Endothelial cell of umbilical vein (primary cell): Measurements from ENCODE around the gene MARS2. TPM values are rescaled to one million over a fixed set of nuclear protein-coding genes. Genes with fewer than 3 reads are reported as not detected.

Source experiments
- BruUV-seq: library from RNA; stranded (reverse); fragments of 400-500 nt; replicated peaks from 2 replicates; lab custom pipeline; 2021; lab: Mats Ljungman, UMichigan
- CTCF ChIA-PET: fragments of 300-600, 350-600 bp; sonication (Branson Sonifier 250); formaldehyde crosslinking; loops from one replicate; lab custom pipeline; 2021; ENCODE audit warnings: antibody characterized with exemption, inconsistent platforms; lab: Charles Lee
- POLR2A ChIA-PET: fragments of 300-600, 350-600 bp; sonication (Branson Sonifier 250); formaldehyde crosslinking; loops from one replicate; lab custom pipeline; 2021; ENCODE audit warnings: antibody characterized with exemption, inconsistent platforms; lab: Charles Lee
- DNase-seq: peaks from one replicate; pipeline ENCODE4 v3.0.0-alpha.2; 2011; ENCODE audit warnings: low read depth, low spot score
- FAIRE-seq: peaks from 2 replicates; lab custom pipeline; 2011; peaks lifted over from hg19 to GRCh38; lab: Jason Lieb, UNC
- H2AFZ ChIP-seq: 2 replicates; pipeline ENCODE4 v1.6.0; 2012; ENCODE audit warnings: low read depth, low read length, control low read depth, inconsistent platforms
- H3K27ac ChIP-seq: 2 replicates; pipeline ENCODE4 v1.5.1; 2011; ENCODE audit warnings: low read depth, mild to moderate bottlenecking, control low read depth, low read length, moderate library complexity; ENCODE audit not compliant: insufficient read depth
- H3K27me3 ChIP-seq, 2 experiments: 2 replicates each; pipeline versions ENCODE4 v1.6.0 to v1.6.1; 2011; ENCODE audit warnings: low read length in 2 of 2, mixed read lengths in 1 of 2; ENCODE audit not compliant: control insufficient read depth in 2 of 2, insufficient read depth in 2 of 2
- H3K36me3 ChIP-seq, 2 experiments: 2 replicates in 1 of 2; 3 replicates in 1 of 2; pipeline ENCODE4 v1.5.1; 2011; ENCODE audit warnings: low read length in 2 of 2, mild to moderate bottlenecking in 1 of 2, moderate library complexity in 1 of 2; ENCODE audit not compliant: control insufficient read depth in 2 of 2, insufficient read depth in 2 of 2; ENCODE audit errors: extremely low read depth in 1 of 2
- H3K4me1 ChIP-seq: 3 replicates; pipeline ENCODE4 v1.5.1; 2011; ENCODE audit warnings: mild to moderate bottlenecking, low read length; ENCODE audit not compliant: control insufficient read depth, insufficient read depth; ENCODE audit errors: extremely low read depth
- H3K4me2 ChIP-seq: 2 replicates; pipeline ENCODE4 v1.6.1; 2011; ENCODE audit warnings: low read length, control low read depth, mixed read lengths; ENCODE audit not compliant: insufficient read depth
- H3K4me3 ChIP-seq, 3 experiments: fragments of 200-600 bp in 1 of 3; sonication (generic), shearing (Covaris generic) in 1 of 3; replicated peaks in 1 of 3; 2 replicates each; pipeline ENCODE4 v1.5.1; 2011 to 2016; ENCODE audit warnings: control low read depth in 3 of 3, low read length in 3 of 3, mild to moderate bottlenecking in 2 of 3, inconsistent platforms in 1 of 3, low read depth in 1 of 3, moderate library complexity in 1 of 3; ENCODE audit not compliant: insufficient read depth in 1 of 3
- H3K79me2 ChIP-seq: 2 replicates; pipeline ENCODE4 v1.6.0; 2012; ENCODE audit warnings: low read length, inconsistent platforms; ENCODE audit not compliant: control insufficient read depth, insufficient read depth
- H3K9ac ChIP-seq: replicated peaks from 2 replicates; pipeline ENCODE3; 2011; ENCODE audit warnings: low read length, control low read depth; ENCODE audit not compliant: insufficient read depth; ENCODE audit errors: extremely low read depth
- H3K9me1 ChIP-seq: replicated peaks from 3 replicates; pipeline ENCODE4 v1.6.0; 2011; ENCODE audit warnings: mild to moderate bottlenecking, low read length; ENCODE audit not compliant: control insufficient read depth, insufficient read depth; ENCODE audit errors: extremely low read depth
- H3K9me3 ChIP-seq: replicated peaks from 2 replicates; pipeline ENCODE4 v1.5.1; 2012; ENCODE audit warnings: low read length, inconsistent platforms; ENCODE audit not compliant: control insufficient read depth, insufficient read depth
- H4K20me1 ChIP-seq: replicated peaks from 2 replicates; pipeline ENCODE3; 2011; ENCODE audit warnings: mild to moderate bottlenecking, low read length; ENCODE audit not compliant: control insufficient read depth, insufficient read depth; ENCODE audit errors: extremely low read depth
- CTCF ChIP-seq, 2 donors: IDR thresholded peaks; 1 replicate in 1 of 2; 2 replicates in 1 of 2; pipeline ENCODE4 v1.5.1; 2011; ENCODE audit warnings: low read length in 2 of 2, mild to moderate bottlenecking in 2 of 2, moderate library complexity in 2 of 2, control low read depth in 1 of 2, inconsistent platforms in 1 of 2, low read depth in 1 of 2; ENCODE audit not compliant: insufficient read depth in 1 of 2; ENCODE audit errors: extremely low read depth in 1 of 2
- EZH2 ChIP-seq: IDR thresholded peaks from 2 replicates; pipeline ENCODE4 v1.6.1; 2012; ENCODE audit warnings: borderline replicate concordance, low read depth, mild to moderate bottlenecking, moderate library complexity, low read length, inconsistent platforms; ENCODE audit not compliant: severe bottlenecking
- FOS ChIP-seq: IDR thresholded peaks from 2 replicates; pipeline ENCODE4 v1.6.1; 2011; ENCODE audit warnings: mild to moderate bottlenecking, low read length, moderate library complexity, borderline replicate concordance; ENCODE audit not compliant: insufficient read depth
- GATA2 ChIP-seq: IDR thresholded peaks from 2 replicates; pipeline ENCODE4 v1.7.0; 2011; ENCODE audit warnings: low read depth, mild to moderate bottlenecking, moderate library complexity, mixed read lengths, low read length; ENCODE audit not compliant: insufficient read length, insufficient read depth
- JUN ChIP-seq: IDR thresholded peaks from 2 replicates; pipeline ENCODE4 v1.6.1; 2011; ENCODE audit warnings: borderline replicate concordance, low read depth; ENCODE audit not compliant: insufficient read length, insufficient read depth
- MAX ChIP-seq: IDR thresholded peaks from 2 replicates; pipeline ENCODE4 v1.6.1; 2011; ENCODE audit not compliant: insufficient read depth, insufficient read length
- MYC ChIP-seq: IDR thresholded peaks from one replicate; pipeline ENCODE4 v1.6.1; 2011; ENCODE audit warnings: mild to moderate bottlenecking, low read depth, low read length
- POLR2A ChIP-seq: IDR thresholded peaks from 2 replicates; pipeline ENCODE4 v1.6.1; 2012; ENCODE audit warnings: low read depth, mild to moderate bottlenecking, control low read depth, low read length
- POLR2AphosphoS5 ChIP-seq: IDR thresholded peaks from 2 replicates; pipeline ENCODE4 v1.6.1; 2012; ENCODE audit warnings: low read depth, mild to moderate bottlenecking, control low read depth, low read length, moderate library complexity; ENCODE audit not compliant: insufficient read depth
- dilution Hi-C: fragments of 300-500 bp; cut with MboI; formaldehyde crosslinking; loops from one replicate; pipeline ENCODE4 v1.15.0; 2019; ENCODE audit warnings: low sequenced_read_pairs; ENCODE audit not compliant: extremely low pct_ligation_motif_present
- intact Hi-C: fragments of 100-400 bp; cut with micrococcal nuclease; formaldehyde crosslinking; loops from one replicate; pipeline ENCODE4 v1.10.0; 2022
- polyA plus RNA-seq, 4 experiments: library from polyadenylated mRNA; depleted of rRNA in 3 of 4; stranded (reverse) in 3 of 4; unstranded in 1 of 4; fragments of >200 nt; gene quantifications; 2 replicates each; pipeline versions ENCODE4 v1.2.1 to v1.2.3, GENCODE V29; 2011 to 2012; ENCODE audit warnings: missing spikeins in 1 of 4
- total RNA-seq: library from RNA; stranded (reverse); gene quantifications from 2 replicates; pipeline ENCODE4 v1.2.3, GENCODE V29; 2021

Gene MARS2
- total and polyA plus RNA-seq, 2 donors (not counting 3 experiments of a cell fraction or from before 2014, with no cell fraction given), result 2.4 to 5.3 TPM

- dilution Hi-C loops (no loop called here), intact Hi-C loops (no loop called here)
- Histone ChIP-seq H3K27ac (no peak overlapping the region), H3K36me3 (no peaks in the 10 kb centered on the region), H3K27me3 (no peaks in the 10 kb centered on the region), H2AFZ (no peak overlapping the region), H3K79me2 (no peaks in the 10 kb centered on the region), H3K9me3 (no peaks in the 10 kb centered on the region), H3K4me2 (no peak overlapping the region), H3K4me3 (no peak overlapping the region), H3K9ac (no peak overlapping the region), H4K20me1 (no peaks in the 10 kb centered on the region), H3K9me1 (no peaks in the 10 kb centered on the region), H3K4me1 (no peaks in the 10 kb centered on the region)
- no TSS peak for BruUV-seq
- no peak for TF ChIP-seq FOS
- no peak for TF ChIP-seq POLR2A
- no peak for TF ChIP-seq EZH2
- no peak for TF ChIP-seq POLR2AphosphoS5
- TF ChIP-seq MAX, result no peak
- no peak for TF ChIP-seq GATA2
- no peak for TF ChIP-seq JUN
- no peak for TF ChIP-seq MYC
- no peak for TF ChIP-seq CTCF (IDR thresholded peaks at IDR 0.05; ENCODE audit: extremely low read depth in 1 of 2, insufficient read depth in 1 of 2, low read depth in 1 of 2, low read length in 2 of 2)
- ChIA-PET POLR2A (no interaction called here), CTCF (no interaction called here)
- DNase-seq, result no peak
- no peak for FAIRE-seq
Observed at GRCh38 chr2:197717863-197718262, 12.7 kb downstream of the MARS2 start.
